HUES6 (cell line): Measurements from ENCODE around the gene EBP.

Experiments used
- H3K27ac ChIP-seq: 2 replicates; pipeline ENCODE4 v1.7.0; 2013; ENCODE audit warnings: low read depth, mild to moderate bottlenecking, low read length, inconsistent platforms
- H3K27me3 ChIP-seq: 2 replicates; pipeline ENCODE4 v1.6.1; 2013; ENCODE audit warnings: low read length; ENCODE audit not compliant: control insufficient read depth, insufficient read depth
- H3K36me3 ChIP-seq: 2 replicates; pipeline ENCODE4 v1.6.1; 2013; ENCODE audit warnings: low read length; ENCODE audit not compliant: control insufficient read depth, insufficient read depth
- H3K4me1 ChIP-seq: 2 replicates; pipeline ENCODE4 v1.6.1; 2013; ENCODE audit warnings: low read length; ENCODE audit not compliant: control insufficient read depth, insufficient read depth
- H3K4me3 ChIP-seq: 2 replicates; pipeline ENCODE4 v1.5.1; 2013; ENCODE audit warnings: low read depth, low read length
- H3K9ac ChIP-seq: one replicate; pipeline ENCODE4 v1.6.1; 2013; ENCODE audit warnings: mild to moderate bottlenecking, low read length
- H3K9me3 ChIP-seq: 2 replicates; pipeline ENCODE4 v1.6.1; 2013; ENCODE audit warnings: low read depth, low read length; ENCODE audit not compliant: control insufficient read depth, insufficient read depth

The EBP gene

DNA sequence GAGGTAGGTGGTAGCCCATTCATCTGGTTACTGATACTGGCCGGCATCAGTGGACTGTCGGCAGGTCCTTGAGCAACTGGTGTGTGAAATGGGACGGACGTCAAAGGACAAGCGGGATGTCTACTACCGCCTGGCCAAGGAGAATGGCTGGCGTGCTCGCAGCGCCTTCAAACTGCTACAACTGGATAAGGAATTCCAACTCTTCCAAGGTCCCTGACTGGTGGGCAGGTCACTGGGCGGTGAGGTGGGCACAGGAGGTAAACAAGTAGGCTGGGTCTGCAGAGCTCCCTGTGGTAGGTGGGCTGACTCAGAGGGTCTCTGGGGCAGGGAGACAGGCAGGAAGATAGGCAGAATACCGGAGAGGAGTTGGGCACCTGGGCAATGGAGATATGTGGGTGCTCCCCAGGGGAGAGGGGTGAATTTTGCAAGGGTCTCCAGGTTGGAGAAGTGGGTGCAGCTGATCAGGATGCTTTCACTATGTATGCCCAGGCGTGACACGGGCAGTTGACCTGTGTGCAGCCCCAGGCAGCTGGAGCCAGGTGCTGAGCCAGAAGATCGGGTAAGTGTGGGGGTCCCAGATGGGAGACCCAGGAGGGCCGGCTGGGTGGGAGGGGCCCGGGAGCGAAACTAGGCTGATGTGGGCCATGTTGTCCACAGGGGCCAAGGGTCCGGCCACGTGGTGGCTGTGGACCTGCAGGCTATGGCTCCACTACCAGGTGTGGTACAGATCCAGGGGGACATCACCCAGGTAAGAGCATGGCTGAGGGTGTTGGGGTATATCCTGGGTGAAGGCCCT is 43.5 kb upstream of the EBP start:
- Histone ChIP-seq H3K27ac (no peak overlapping the region), H3K9me3 (peaks cover 18% of the 10 kb centered on the region; the same call in 1 of the 2 replicates), H3K9ac (no peak overlapping the region), H3K4me1 (peaks cover 11% of the 10 kb centered on the region), H3K4me3 (no peak overlapping the region), H3K27me3 (no peaks in the 10 kb centered on the region), H3K36me3 (peaks cover 35% of the 10 kb centered on the region)

DNA sequence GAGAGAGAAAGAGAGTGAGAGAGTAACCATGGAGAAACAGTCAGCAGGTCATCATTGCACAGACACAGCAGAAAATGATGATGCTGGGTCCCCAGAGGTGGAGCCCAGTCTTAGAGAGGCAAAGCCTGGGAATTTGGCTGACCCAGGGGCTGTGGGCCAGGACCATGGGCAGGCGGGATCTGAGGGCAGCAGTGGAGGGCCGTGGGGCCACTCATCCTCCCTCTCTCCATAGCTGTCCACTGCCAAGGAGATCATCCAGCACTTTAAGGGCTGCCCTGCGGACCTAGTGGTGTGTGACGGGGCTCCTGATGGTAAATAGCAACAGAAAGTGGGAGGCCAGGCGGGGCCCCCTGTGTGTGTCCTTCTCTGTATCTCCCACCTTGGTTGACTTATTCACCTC is 42.8 kb upstream of the EBP start:
- Histone ChIP-seq H3K4me3 (no peak overlapping the region), H3K9me3 (peaks cover 18% of the 10 kb centered on the region; the same call in 1 of the 2 replicates), H3K4me1 (peaks cover 4% of the 10 kb centered on the region), H3K27ac (no peak overlapping the region), H3K27me3 (no peaks in the 10 kb centered on the region), H3K9ac (no peak overlapping the region), H3K36me3 (peaks cover 42% of the 10 kb centered on the region)

DNA sequence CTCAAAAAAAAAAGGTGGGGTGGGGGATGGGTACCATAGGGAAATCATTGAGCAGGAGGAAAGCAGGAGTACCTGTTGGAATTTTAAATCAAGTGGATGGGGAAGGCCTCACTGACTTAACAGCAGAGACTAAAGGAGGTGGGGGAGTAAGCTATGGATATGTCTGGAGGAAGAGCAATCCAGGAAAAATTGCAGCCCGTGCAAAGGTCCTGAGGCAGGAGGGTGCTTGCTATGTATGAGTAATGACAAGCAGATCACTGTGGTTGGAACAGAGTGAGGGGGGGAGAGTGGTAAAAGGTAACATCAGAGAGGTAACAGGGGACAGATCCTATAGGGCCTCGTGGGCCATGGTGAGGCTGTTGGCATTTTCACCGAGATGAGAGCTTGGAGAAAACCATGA is 41.5 kb upstream of the EBP start:
- Histone ChIP-seq H3K9ac (no peak overlapping the region), H3K27me3 (no peaks in the 10 kb centered on the region), H3K36me3 (peaks cover 50% of the 10 kb centered on the region), H3K9me3 (peaks cover 18% of the 10 kb centered on the region; the same call in 1 of the 2 replicates), H3K27ac (no peak overlapping the region), H3K4me3 (no peak overlapping the region), H3K4me1 (no peaks in the 10 kb centered on the region)

DNA sequence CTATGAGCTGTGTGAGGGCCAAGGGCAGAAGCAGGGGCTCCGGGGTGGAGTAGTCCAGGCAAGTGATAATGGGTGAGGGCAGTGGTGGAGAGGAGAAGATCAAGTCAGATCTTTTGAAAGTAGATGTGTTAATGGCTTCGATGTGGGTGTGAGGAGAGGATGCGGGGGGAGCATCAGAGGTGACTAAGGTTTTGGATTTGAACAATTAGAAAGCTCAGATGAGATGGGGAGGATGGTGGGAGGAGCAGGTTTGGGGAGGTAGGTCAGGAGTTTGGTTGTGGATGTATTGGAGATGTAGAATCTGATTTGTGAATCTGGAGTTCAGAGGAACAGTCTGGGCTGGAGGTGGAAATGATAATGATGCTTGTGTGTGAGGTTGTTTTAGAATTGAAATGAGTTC is 41.0 kb upstream of the EBP start:
- H3K4me3 ChIP-seq: no peak overlapping the region
- peaks cover 21% of the 10 kb centered on the region; the same call in 1 of the 2 replicates for H3K9me3 ChIP-seq
- no peak overlapping the region for H3K9ac ChIP-seq
- no peaks in the 10 kb centered on the region for H3K27me3 ChIP-seq
- peaks cover 54% of the 10 kb centered on the region for H3K36me3 ChIP-seq
- no peaks in the 10 kb centered on the region for H3K4me1 ChIP-seq
- H3K27ac ChIP-seq: no peak overlapping the region

DNA sequence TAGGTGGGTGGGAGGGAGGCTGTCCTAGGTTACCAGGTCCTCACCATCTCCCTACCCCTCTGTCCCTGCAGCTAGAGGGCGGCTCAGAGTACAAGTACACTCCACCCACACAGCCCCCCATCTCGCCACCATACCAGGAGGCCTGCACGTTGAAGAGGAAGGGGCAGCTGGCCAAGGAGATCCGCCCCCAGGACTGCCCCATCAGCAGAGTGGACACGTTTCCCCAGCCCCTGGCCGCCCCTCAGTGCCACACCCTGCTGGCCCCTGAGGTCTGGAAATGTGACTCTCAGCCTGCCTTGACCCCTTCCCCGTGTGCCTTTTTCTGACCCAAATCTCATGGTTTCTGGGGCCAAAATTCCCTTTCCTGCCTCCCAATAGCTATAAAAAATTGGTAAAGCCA is 39.1 kb upstream of the EBP start:
- H3K4me3 ChIP-seq: no peak overlapping the region
- H3K36me3 ChIP-seq: peaks cover 65% of the 10 kb centered on the region
- no peak overlapping the region for H3K27ac ChIP-seq

DNA sequence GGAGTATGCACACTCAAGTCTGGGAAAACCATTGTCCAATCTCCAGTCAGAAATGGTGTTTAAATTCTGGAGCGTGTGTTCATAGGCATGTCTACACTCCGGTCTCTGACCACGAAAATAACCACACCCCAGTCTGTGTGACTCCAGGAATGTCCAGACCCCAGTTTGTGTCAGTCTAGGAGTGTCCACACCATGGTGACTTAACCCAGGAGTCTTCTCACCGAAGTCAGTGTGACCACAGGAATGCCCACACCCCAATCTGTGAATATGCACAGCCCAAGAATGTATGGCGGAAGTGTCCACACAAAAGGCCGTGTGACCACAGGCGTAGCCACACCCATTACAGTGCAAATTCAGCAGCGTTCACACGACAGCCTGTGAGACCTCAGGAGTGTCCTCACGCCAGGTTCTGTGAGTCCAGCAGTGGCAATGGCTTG is 34.2 kb upstream of the EBP start:
- Histone ChIP-seq H3K27ac (no peak overlapping the region), H3K4me1 (no peaks in the 10 kb centered on the region), H3K9ac (no peak overlapping the region), H3K9me3 (peaks cover 37% of the 10 kb centered on the region; the same call in 1 of the 2 replicates), H3K36me3 (peaks cover 38% of the 10 kb centered on the region), H3K27me3 (no peaks in the 10 kb centered on the region), H3K4me3 (no peak overlapping the region)

More for the DNA sequence above, 39.1 kb upstream of the EBP start:
- H3K27me3 ChIP-seq: no peaks in the 10 kb centered on the region
- H3K9me3 ChIP-seq: peaks cover 27% of the 10 kb centered on the region; the same call in 1 of the 2 replicates
- H3K9ac ChIP-seq: no peak overlapping the region
- no peaks in the 10 kb centered on the region for H3K4me1 ChIP-seq

DNA sequence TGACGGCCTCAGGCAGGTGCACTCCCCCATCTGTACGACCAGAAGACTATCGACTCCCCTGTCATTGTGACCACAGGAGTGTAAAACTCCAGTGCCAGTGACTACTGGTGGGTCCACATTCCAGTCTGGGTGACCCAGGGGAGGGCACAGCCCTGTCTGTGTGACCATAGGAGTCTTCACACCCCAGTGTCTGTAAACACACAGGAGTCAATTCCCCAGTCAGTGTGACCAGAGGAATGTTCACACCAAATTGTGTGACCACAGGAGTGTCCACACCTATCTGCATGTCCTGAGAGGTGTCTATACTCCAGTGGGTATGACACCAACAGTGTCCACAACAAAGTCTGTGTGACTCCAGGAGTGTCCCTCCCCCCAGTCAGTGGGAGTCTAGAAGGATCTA is 33.6 kb upstream of the EBP start:
- no peak overlapping the region for H3K9ac ChIP-seq
- peaks cover 32% of the 10 kb centered on the region for H3K36me3 ChIP-seq
- no peaks in the 10 kb centered on the region for H3K27me3 ChIP-seq
- no peaks in the 10 kb centered on the region for H3K4me1 ChIP-seq
- H3K9me3 ChIP-seq: peaks cover 36% of the 10 kb centered on the region; the same call in 1 of the 2 replicates
- H3K4me3 ChIP-seq: no peak overlapping the region
- H3K27ac ChIP-seq: no peak overlapping the region

DNA sequence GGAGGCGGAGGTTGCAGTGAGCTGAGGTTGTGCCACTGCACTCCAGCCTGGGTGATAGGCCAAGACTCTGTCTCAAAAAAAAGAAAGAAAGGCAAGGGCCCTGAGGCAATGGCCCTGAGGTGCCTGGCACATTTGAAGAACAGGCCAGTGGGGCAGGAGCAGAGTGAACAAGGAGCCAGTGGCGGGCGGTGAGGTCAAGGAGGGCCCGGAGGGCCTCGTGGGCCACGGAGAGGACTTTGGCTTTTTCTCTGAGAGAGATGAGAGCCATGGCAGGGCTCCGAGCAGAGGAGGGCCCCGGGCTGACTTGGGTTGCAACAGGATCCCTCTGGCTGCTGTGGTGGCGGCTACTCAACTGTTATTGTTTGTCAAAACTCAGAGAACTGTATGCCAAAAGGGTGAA is 32.3 kb upstream of the EBP start:
- no peaks in the 10 kb centered on the region for H3K27me3 ChIP-seq

DNA sequence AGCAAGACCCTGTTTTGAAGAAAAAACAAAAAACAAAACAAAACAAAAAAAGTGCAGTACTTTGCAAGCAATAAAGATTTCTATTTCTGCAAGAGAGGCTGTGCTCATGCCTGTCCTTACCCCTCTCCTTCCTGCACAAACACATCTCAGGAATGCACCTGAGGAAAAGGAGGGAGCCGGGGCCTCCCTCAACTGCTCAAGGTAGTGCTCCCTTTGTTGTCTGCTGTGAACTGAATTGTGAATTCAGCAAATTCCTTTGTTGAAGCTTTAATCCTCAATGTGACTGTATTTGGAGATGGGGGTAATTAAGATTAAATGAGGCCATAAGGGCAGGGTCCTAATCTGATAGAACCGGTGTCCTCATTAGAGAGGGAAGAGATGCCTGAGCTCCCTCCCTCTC is 31.7 kb upstream of the EBP start:
- Histone ChIP-seq H3K27me3 (no peaks in the 10 kb centered on the region), H3K9ac (no peak overlapping the region), H3K9me3 (peaks cover 39% of the 10 kb centered on the region; the same call in 1 of the 2 replicates), H3K27ac (no peak overlapping the region), H3K4me1 (no peaks in the 10 kb centered on the region), H3K4me3 (no peak overlapping the region), H3K36me3 (peaks cover 17% of the 10 kb centered on the region; the same call in 1 of the 2 replicates)

More for the DNA sequence above, 32.3 kb upstream of the EBP start:
- no peak overlapping the region for H3K27ac ChIP-seq
- H3K4me1 ChIP-seq: no peaks in the 10 kb centered on the region
- H3K4me3 ChIP-seq: no peak overlapping the region
- H3K9me3 ChIP-seq: peaks cover 39% of the 10 kb centered on the region; the same call in 1 of the 2 replicates
- no peak overlapping the region for H3K9ac ChIP-seq
- peaks cover 20% of the 10 kb centered on the region for H3K36me3 ChIP-seq

DNA sequence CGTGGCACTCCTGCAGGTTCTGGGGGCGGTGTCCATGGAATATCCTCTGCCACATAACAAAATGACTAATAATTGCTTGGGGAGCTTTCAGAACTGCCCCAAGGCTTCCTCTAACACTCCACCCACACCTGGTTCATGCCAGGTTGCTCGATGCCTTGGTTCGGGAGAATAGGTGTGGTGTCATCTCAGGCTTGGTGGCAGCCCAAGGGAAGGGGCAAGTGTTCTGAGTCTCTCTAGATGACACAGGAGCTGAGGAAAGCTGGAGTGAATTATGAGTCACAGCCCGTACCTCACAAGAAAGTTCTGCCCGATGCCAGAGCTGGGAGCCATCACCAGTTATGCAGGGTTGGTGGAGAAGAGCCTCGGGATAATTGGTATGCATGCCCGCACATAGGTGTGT is 30.9 kb upstream of the EBP start:
- H3K4me1 ChIP-seq: no peaks in the 10 kb centered on the region
- no peaks in the 10 kb centered on the region for H3K27me3 ChIP-seq
- H3K9me3 ChIP-seq: peaks cover 38% of the 10 kb centered on the region; the same call in 1 of the 2 replicates
- H3K27ac ChIP-seq: no peak overlapping the region
- H3K9ac ChIP-seq: no peak overlapping the region
- H3K36me3 ChIP-seq: peaks cover 11% of the 10 kb centered on the region; the same call in 1 of the 2 replicates
- no peak overlapping the region for H3K4me3 ChIP-seq

DNA sequence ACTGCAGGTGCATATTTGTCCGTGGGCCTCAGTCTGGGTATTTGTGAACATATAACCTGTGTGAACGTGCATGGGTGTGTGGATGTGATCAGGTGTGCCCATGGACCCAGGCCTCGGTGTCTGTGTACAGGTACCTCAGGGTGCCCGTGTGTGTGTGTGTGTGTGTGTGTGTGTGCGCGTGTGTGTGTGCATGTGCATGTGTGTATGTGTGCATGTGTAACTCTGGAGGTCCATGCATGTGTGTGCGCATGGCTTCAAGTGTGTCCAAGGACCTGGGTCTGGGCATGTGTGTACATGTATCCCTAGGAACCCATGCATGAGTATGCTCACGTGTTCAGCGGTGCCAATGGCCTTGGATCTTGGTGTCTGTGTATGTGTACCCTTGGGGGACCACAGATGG is 29.8 kb upstream of the EBP start:
- H3K9me3 ChIP-seq: peaks cover 38% of the 10 kb centered on the region; the same call in 1 of the 2 replicates
- no peaks in the 10 kb centered on the region for H3K27me3 ChIP-seq
- no peak overlapping the region for H3K27ac ChIP-seq
- H3K36me3 ChIP-seq: peaks cover 7% of the 10 kb centered on the region; the same call in 1 of the 2 replicates
- H3K4me1 ChIP-seq: no peaks in the 10 kb centered on the region
- no peak overlapping the region for H3K4me3 ChIP-seq
- H3K9ac ChIP-seq: no peak overlapping the region
